HS-27A (cell line): ENCODE measurements around the gene DHX32.

ENCODE experiments used
- DNase-seq: peaks from one replicate; pipeline ENCODE4 v3.0.0-alpha.2; 2012; ENCODE audit warnings: low read depth, missing footprints

The DHX32 gene

GRCh38 chr10:125811251-125811650 is 69.8 kb downstream of the DHX32 start:
- no peak for DNase-seq

- no peak for DNase-seq
Observed at GRCh38 chr10:125808047-125808446, 73.0 kb downstream of the DHX32 start.

GRCh38 chr10:125802739-125803138 is 78.4 kb downstream of the DHX32 start:
- no peak for DNase-seq

GRCh38 chr10:125802131-125802530 is 79.0 kb downstream of the DHX32 start:
- DNase-seq = no peak

GRCh38 chr10:125801574-125801973 is 79.5 kb downstream of the DHX32 start:
- DNase-seq = no peak

GRCh38 chr10:125799451-125800182 is 81.5 kb downstream of the DHX32 start:
- no peak for DNase-seq

- DNase-seq = no peak
Observed at GRCh38 chr10:125797994-125798662, 83.0 kb downstream of the DHX32 start.

GRCh38 chr10:125797424-125797823 is 83.7 kb downstream of the DHX32 start:
- no peak for DNase-seq

- DNase-seq = no peak
Observed at GRCh38 chr10:125795637-125796190, 85.4 kb downstream of the DHX32 start.

GRCh38 chr10:125795128-125795527 is 86.0 kb downstream of the DHX32 start:
- no peak for DNase-seq

GRCh38 chr10:125792342-125793300 is 88.5 kb downstream of the DHX32 start:
- no peak for DNase-seq

GRCh38 chr10:125788156-125789034 is 92.7 kb downstream of the DHX32 start:
- no peak for DNase-seq
